IMR-90 (cell line): Measurements from ENCODE around the gene STARD3. TPM values are rescaled to one million over a fixed set of nuclear protein-coding genes. Genes with fewer than 3 reads are reported as not detected.

Source experiments
- ATAC-seq: fragments of 200-7000 bp; cut with Tn5 transposase; 2 replicates; pipeline ENCODE4 v1.9.1; 2020; ENCODE audit warnings: low read depth, mild to moderate bottlenecking, moderate library complexity
- BruUV-seq: library from RNA; stranded (reverse); fragments of 400-500 nt; replicated peaks from 2 replicates; lab custom pipeline; 2021; lab: Mats Ljungman, UMichigan
- CTCF ChIA-PET: fragments of 300-600 bp; formaldehyde crosslinking; extraction: SDS; loops from one replicate; lab custom pipeline; 2021; ENCODE audit warnings: antibody characterized with exemption; lab: Yijun Ruan, JAX
- POLR2A ChIA-PET: fragments of 300-600 bp; sonication (Branson Sonifier 250); formaldehyde crosslinking; loops from one replicate; lab custom pipeline; 2022; ENCODE audit warnings: antibody characterized with exemption; ENCODE audit not compliant: unreplicated experiment; lab: Charles Lee
- DNase-seq: peaks from one replicate; pipeline ENCODE4 v3.0.0; 2013
- H2AFZ ChIP-seq: replicated peaks from 2 replicates; pipeline ENCODE3; 2013; ENCODE audit warnings: low read length, mild to moderate bottlenecking; ENCODE audit not compliant: poor library complexity
- H2AK5ac ChIP-seq: 2 replicates; pipeline ENCODE4 v1.6.1; 2013; ENCODE audit warnings: low read depth, low read length, inconsistent platforms
- H2AK9ac ChIP-seq: replicated peaks from 2 replicates; pipeline ENCODE3; 2013; ENCODE audit warnings: mild to moderate bottlenecking, low read depth, low read length, moderate library complexity; ENCODE audit not compliant: poor library complexity
- H2BK120ac ChIP-seq: 2 replicates; pipeline ENCODE4 v1.6.1; 2013; ENCODE audit warnings: low read depth, low read length, inconsistent platforms
- H2BK15ac ChIP-seq: 3 replicates; pipeline ENCODE4 v1.6.1; 2013; ENCODE audit warnings: low read depth, low read length, inconsistent platforms
- H2BK20ac ChIP-seq: 2 replicates; pipeline ENCODE4 v1.6.1; 2013; ENCODE audit warnings: low read depth, mild to moderate bottlenecking, inconsistent platforms, low read length, moderate library complexity
- H2BK5ac ChIP-seq: 2 replicates; pipeline ENCODE4 v1.6.1; 2013; ENCODE audit warnings: mild to moderate bottlenecking, low read depth, low read length, inconsistent platforms; ENCODE audit not compliant: poor library complexity, severe bottlenecking
- H3K14ac ChIP-seq: replicated peaks from 2 replicates; pipeline ENCODE4 v1.6.1; 2013; ENCODE audit warnings: low read depth, low read length, inconsistent platforms
- H3K18ac ChIP-seq: 2 replicates; pipeline ENCODE4 v1.6.1; 2013; ENCODE audit warnings: low read depth, low read length, control low read depth
- H3K23ac ChIP-seq: 2 replicates; pipeline ENCODE4 v1.6.1; 2013; ENCODE audit warnings: low read depth, low read length, inconsistent platforms
- H3K27ac ChIP-seq: 2 replicates; pipeline ENCODE4 v1.5.1; 2013; ENCODE audit warnings: mild to moderate bottlenecking, control low read depth, low read length; ENCODE audit not compliant: insufficient read depth
- H3K27me3 ChIP-seq: 2 replicates; pipeline ENCODE4 v1.6.1; 2013; ENCODE audit warnings: low read length; ENCODE audit not compliant: control insufficient read depth, insufficient read depth
- H3K36me3 ChIP-seq: 2 replicates; pipeline ENCODE4 v1.6.1; 2013; ENCODE audit warnings: low read length, mixed read lengths; ENCODE audit not compliant: control insufficient read depth, insufficient read depth
- H3K4ac ChIP-seq: 2 replicates; pipeline ENCODE4 v1.6.1; 2013; ENCODE audit warnings: low read depth, low read length, inconsistent platforms
- H3K4me1 ChIP-seq: 2 replicates; pipeline ENCODE4 v1.6.1; 2013; ENCODE audit warnings: low read length, mixed read lengths; ENCODE audit not compliant: control insufficient read depth, insufficient read depth
- H3K4me2 ChIP-seq: 2 replicates; pipeline ENCODE4 v1.6.1; 2013; ENCODE audit warnings: low read depth, mild to moderate bottlenecking, control low read depth, low read length, moderate library complexity
- H3K4me3 ChIP-seq: 2 replicates; pipeline ENCODE4 v1.5.1; 2013; ENCODE audit warnings: low read depth, mild to moderate bottlenecking, control low read depth, low read length, moderate library complexity; ENCODE audit not compliant: insufficient read depth
- H3K56ac ChIP-seq: 2 replicates; pipeline ENCODE4 v1.6.1; 2013; ENCODE audit warnings: low read length, inconsistent platforms; ENCODE audit not compliant: insufficient read depth; ENCODE audit errors: extremely low read depth
- H3K79me1 ChIP-seq, 2 experiments: 2 replicates each; pipeline ENCODE4 v1.6.1; 2013; ENCODE audit warnings: low read length in 2 of 2, inconsistent platforms in 1 of 2, low read depth in 1 of 2
- H3K9ac ChIP-seq: 2 replicates; pipeline ENCODE4 v1.6.1; 2013; ENCODE audit warnings: low read depth, low read length, control low read depth
- H3K9me1 ChIP-seq: 2 replicates; pipeline ENCODE4 v1.6.1; 2013; ENCODE audit warnings: low read length, inconsistent platforms; ENCODE audit not compliant: insufficient read depth
- H3K9me3 ChIP-seq: 2 replicates; pipeline ENCODE4 v1.6.1; 2013; ENCODE audit warnings: low read length; ENCODE audit not compliant: control insufficient read depth, insufficient read depth
- H4K20me1 ChIP-seq: 2 replicates; pipeline ENCODE4 v1.6.1; 2013; ENCODE audit warnings: low read length, inconsistent platforms; ENCODE audit not compliant: insufficient read depth
- H4K5ac ChIP-seq: 2 replicates; pipeline ENCODE4 v1.6.1; 2013; ENCODE audit warnings: mild to moderate bottlenecking, low read depth, low read length, control low read depth
- H4K8ac ChIP-seq, 2 experiments: 2 replicates each; pipeline ENCODE4 v1.6.1; 2013; ENCODE audit warnings: low read depth in 2 of 2, low read length in 2 of 2, control low read depth in 1 of 2, inconsistent platforms in 1 of 2
- H4K91ac ChIP-seq: 2 replicates; pipeline ENCODE4 v1.6.1; 2013; ENCODE audit warnings: low read depth, low read length, inconsistent platforms; ENCODE audit not compliant: insufficient read depth
- BHLHE40 ChIP-seq: fragments of 150-350 bp; IDR thresholded peaks from 2 replicates; pipeline ENCODE4 v1.6.1; 2016; ENCODE audit warnings: mild to moderate bottlenecking, low read depth, low read length
- CEBPB ChIP-seq: IDR thresholded peaks from 2 replicates; pipeline ENCODE4 v1.6.1; 2012; ENCODE audit warnings: low read depth, low read length, improper control_type of control experiment
- CHD1 ChIP-seq: IDR thresholded peaks from 2 replicates; pipeline ENCODE4 v1.6.1; 2012; ENCODE audit warnings: low read depth, low read length, improper control_type of control experiment
- CTCF ChIP-seq: conservative IDR thresholded peaks from 2 replicates; pipeline ENCODE4 v1.5.1; 2012; ENCODE audit warnings: mild to moderate bottlenecking, low read depth, low read length, improper control_type of control experiment
- ELK1 ChIP-seq: fragments of 150-350 bp; IDR thresholded peaks from 2 replicates; pipeline ENCODE4 v1.6.1; 2016; ENCODE audit warnings: low read depth, mild to moderate bottlenecking, low read length, moderate library complexity, borderline replicate concordance
- FOS ChIP-seq: fragments of 150-350 bp; IDR thresholded peaks from 2 replicates; pipeline ENCODE4 v1.6.1; 2016; ENCODE audit warnings: low read depth, low read length
- MAFK ChIP-seq: IDR thresholded peaks from 2 replicates; pipeline ENCODE4 v1.6.1; 2012; ENCODE audit warnings: low read depth, low read length, improper control_type of control experiment
- MAZ ChIP-seq: IDR thresholded peaks from 2 replicates; pipeline ENCODE4 v1.6.1; 2012; ENCODE audit warnings: low read depth, mild to moderate bottlenecking, low read length, improper control_type of control experiment, moderate library complexity, borderline replicate concordance
- MXI1 ChIP-seq: IDR thresholded peaks from 2 replicates; pipeline ENCODE4 v1.6.1; 2012; ENCODE audit warnings: low read depth, mild to moderate bottlenecking, low read length, moderate library complexity, borderline replicate concordance
- POLR2A ChIP-seq: IDR thresholded peaks from 2 replicates; pipeline ENCODE4 v1.6.1; 2012; ENCODE audit warnings: mild to moderate bottlenecking, low read depth, low read length
- RAD21 ChIP-seq: IDR thresholded peaks from 2 replicates; pipeline ENCODE4 v1.6.1; 2012; ENCODE audit warnings: low read length, improper control_type of control experiment
- RFX5 ChIP-seq: IDR thresholded peaks from 2 replicates; pipeline ENCODE4 v1.8.0; 2012; ENCODE audit warnings: low read depth, mild to moderate bottlenecking, low read length, moderate library complexity
- SMC3 ChIP-seq: fragments of 150-350 bp; IDR thresholded peaks from 2 replicates; pipeline ENCODE4 v1.6.1; 2016; ENCODE audit warnings: low read depth, mild to moderate bottlenecking, antibody characterized with exemption, low read length, moderate library complexity
- USF2 ChIP-seq: fragments of 150-350 bp; IDR thresholded peaks from 2 replicates; pipeline ENCODE4 v1.6.1; 2017; ENCODE audit warnings: mild to moderate bottlenecking, antibody characterized with exemption, low read length, low read depth
- WGBS, 2 experiments: methylation state at CpG; one replicate each; pipeline versions ENCODE4 v1.1.5 to v1.1.7; 2013; ENCODE audit warnings: missing lambda C conversion rate in 2 of 2; ENCODE audit not compliant: insufficient read length in 1 of 2; ENCODE audit errors: extremely low coverage in 2 of 2; 5-methylcytosine and 5-hydroxymethylcytosine counted together
- dilution Hi-C: fragments of 300-500 bp; cut with HindIII; formaldehyde crosslinking; loops from one replicate; pipeline ENCODE4 v1.14.3; 2018; ENCODE audit warnings: low sequenced_read_pairs; ENCODE audit not compliant: unreplicated experiment
- in situ Hi-C: fragments of 300-500 bp; cut with MboI; formaldehyde crosslinking; loops from 3 replicates; pipeline ENCODE4 v1.14.3; 2019; ENCODE audit warnings: low sequenced_read_pairs, inconsistent platforms, mixed read lengths
- intact Hi-C: fragments of 100-400 bp; cut with micrococcal nuclease; formaldehyde crosslinking; loops from 2 replicates; pipeline ENCODE4 v1.10.0; 2022
- polyA plus RNA-seq, 3 experiments: library from polyadenylated mRNA; depleted of rRNA; stranded (reverse); fragments of >200 nt; gene quantifications; 2 replicates each; pipeline ENCODE4 v1.2.3, GENCODE V29; 2012; ENCODE audit warnings: low replicate concordance in 1 of 3
- total RNA-seq: library from RNA; depleted of rRNA; stranded (reverse); fragments of >200 nt; gene quantifications from 2 replicates; pipeline ENCODE4 v1.2.3, GENCODE V29; 2012

The STARD3 gene
- total and polyA plus RNA-seq, 2 of the 4 experiments (the other 2 are of a cell fraction), result 8.1 to 50.4 TPM

GRCh38 chr17:39664581-39665561 is 27.9 kb downstream of the STARD3 start, which contains the start of gene TCAP:
TSS of gene TCAP (plus strand) at chr17:39665349. CDS start at chr17:39665360, 11 bp downstream.
- POLR2A ChIA-PET, result no interaction called here
- TF ChIP-seq POLR2A (no peak), USF2 (no peak), CEBPB (no peak), MAZ (no peak), RAD21 (no peak), RFX5 (no peak), SMC3 (no peak), MXI1 (no peak), ELK1 (no peak), CTCF (no peak), CHD1 (no peak), BHLHE40 (no peak), MAFK (no peak), FOS (no peak)

More at GRCh38 chr17:39664581-39665561, 27.9 kb downstream of the STARD3 start, which contains the start of gene TCAP:
- H2AFZ ChIP-seq, result no peak within 1 kb of the TSS
- H2BK20ac ChIP-seq, result no peak within 1 kb of the TSS
- H4K91ac ChIP-seq, result no peak within 1 kb of the TSS
- DNase-seq (no peak), ATAC-seq (no peak)
- in situ Hi-C loops, result no loop called here
- no peak within 1 kb of the TSS for H4K8ac ChIP-seq
- H3K4me1 ChIP-seq, result peaks cover 7% of the 10 kb centered on the region; the same call in 1 of the 2 replicates
- no peaks in the 10 kb centered on the region for H3K79me1 ChIP-seq
- dilution Hi-C loops, result no loop called here
- H2BK120ac ChIP-seq, result no peak within 1 kb of the TSS
- no peak within 1 kb of the TSS for H3K4me2 ChIP-seq
- H3K4ac ChIP-seq, result no peak within 1 kb of the TSS
- H3K4me3 ChIP-seq, result no peak within 1 kb of the TSS
- no peak within 1 kb of the TSS for H4K5ac ChIP-seq
- WGBS, 2 experiments, result 83% methylated on average over 2 of the region's 15 CpGs; no CpG with 5 or more reads in 1 of the 2 experiments
- BruUV-seq, result no TSS peak
- no peaks in the 10 kb centered on the region for H3K9me1 ChIP-seq
- H3K36me3 ChIP-seq, result peaks cover 23% of the 10 kb centered on the region
- H4K20me1 ChIP-seq, result no peaks in the 10 kb centered on the region; the same call in none of the 2 replicates
- no peak within 1 kb of the TSS for H3K14ac ChIP-seq
- intact Hi-C loops, result no loop called here
- no peak within 1 kb of the TSS for H3K18ac ChIP-seq
- peaks cover 21% of the 10 kb centered on the region for H3K27me3 ChIP-seq
- no peak within 1 kb of the TSS for H3K23ac ChIP-seq
- H2AK5ac ChIP-seq, result no peak within 1 kb of the TSS
- no peak within 1 kb of the TSS for H3K9ac ChIP-seq
- CTCF ChIA-PET, result interaction anchor here (1.0 to 1.7 kb wide), 3 partner anchors 11 to 43 kb away, joined by 3 to 5 read pairs (median 4); no protein-coding TSS in a partner anchor
- no peak within 1 kb of the TSS for H3K27ac ChIP-seq
- no peaks in the 10 kb centered on the region for H3K9me3 ChIP-seq
- H2AK9ac ChIP-seq, result peak within 1 kb of the TSS; percentile 72
- H2BK5ac ChIP-seq, result no peak within 1 kb of the TSS
- no peak within 1 kb of the TSS for H2BK15ac ChIP-seq
- H3K56ac ChIP-seq, result no peak within 1 kb of the TSS
